ENCODE measurements around the gene EEF1E1. TPM values are rescaled to one million over a fixed set of nuclear protein-coding genes. Genes with fewer than 3 reads are reported as not detected.

The EEF1E1 gene
- total and polyA plus RNA-seq, 9 of the 15 experiments (the other 6 are each of a cell fraction or from before 2014, with no cell fraction given) = 135 to 1,355 (median 327) TPM

DNA sequence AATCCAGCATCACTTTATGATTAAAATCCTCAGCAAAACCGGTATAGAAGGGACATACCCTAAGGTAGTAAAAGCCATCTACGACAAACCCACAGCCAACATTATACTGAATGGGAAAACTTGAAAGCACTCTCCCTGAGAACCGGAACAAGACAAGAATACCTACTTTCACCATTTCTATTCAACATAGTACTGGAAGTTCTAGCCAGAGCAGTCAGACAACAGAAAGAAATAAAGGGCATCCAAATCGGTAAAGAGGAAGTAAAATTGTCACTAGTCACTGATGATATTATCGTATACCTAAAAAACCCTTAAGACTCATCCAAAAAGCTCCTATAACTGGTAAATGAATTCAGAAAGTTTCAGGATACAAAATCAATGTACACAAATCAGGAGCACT, 71.4 kb downstream of the EEF1E1 start:
- H3K4me2 ChIP-seq (ENCODE audit: insufficient read depth, low read length) = no peak overlapping the region
- TF ChIP-seq NCOA4 (IDR thresholded peaks at IDR 0.05; ENCODE audit: partially characterized antibody) (no peak), ZNF316 (IDR thresholded peaks at IDR 0.05) (no peak), CBFA2T2 (conservative IDR thresholded peaks at IDR 0.05) (no peak), NR2C1 (IDR thresholded peaks at IDR 0.05) (no peak), NR2C1 (tag; IDR thresholded peaks at IDR 0.05) (no peak), TAF9B (IDR thresholded peaks at IDR 0.05; ENCODE audit: partially characterized antibody) (no peak)
- TF ChIP-seq, protein P1, sequence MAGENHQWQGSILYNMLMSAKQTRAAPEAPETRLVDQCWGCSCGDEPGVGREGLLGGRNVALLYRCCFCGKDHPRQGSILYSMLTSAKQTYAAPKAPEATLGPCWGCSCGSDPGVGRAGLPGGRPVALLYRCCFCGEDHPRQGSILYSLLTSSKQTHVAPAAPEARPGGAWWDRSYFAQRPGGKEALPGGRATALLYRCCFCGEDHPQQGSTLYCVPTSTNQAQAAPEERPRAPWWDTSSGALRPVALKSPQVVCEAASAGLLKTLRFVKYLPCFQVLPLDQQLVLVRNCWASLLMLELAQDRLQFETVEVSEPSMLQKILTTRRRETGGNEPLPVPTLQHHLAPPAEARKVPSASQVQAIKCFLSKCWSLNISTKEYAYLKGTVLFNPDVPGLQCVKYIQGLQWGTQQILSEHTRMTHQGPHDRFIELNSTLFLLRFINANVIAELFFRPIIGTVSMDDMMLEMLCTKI (IDR thresholded peaks at IDR 0.05; ENCODE audit: partially characterized antibody) = no peak
- TF ChIP-seq, protein P2, sequence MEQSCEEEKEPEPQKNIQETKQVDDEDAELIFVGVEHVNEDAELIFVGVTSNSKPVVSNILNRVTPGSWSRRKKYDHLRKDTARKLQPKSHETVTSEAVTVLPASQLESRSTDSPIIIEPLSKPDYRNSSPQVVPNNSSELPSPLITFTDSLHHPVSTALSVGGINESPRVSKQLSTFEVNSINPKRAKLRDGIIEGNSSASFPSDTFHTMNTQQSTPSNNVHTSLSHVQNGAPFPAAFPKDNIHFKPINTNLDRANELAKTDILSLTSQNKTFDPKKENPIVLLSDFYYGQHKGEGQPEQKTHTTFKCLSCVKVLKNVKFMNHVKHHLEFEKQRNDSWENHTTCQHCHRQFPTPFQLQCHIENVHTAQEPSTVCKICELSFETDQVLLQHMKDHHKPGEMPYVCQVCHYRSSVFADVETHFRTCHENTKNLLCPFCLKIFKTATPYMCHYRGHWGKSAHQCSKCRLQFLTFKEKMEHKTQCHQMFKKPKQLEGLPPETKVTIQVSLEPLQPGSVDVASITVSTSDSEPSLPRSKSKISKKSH (CRISPR knock-in tag; IDR thresholded peaks at IDR 0.05) = no peak
- TF ChIP-seq, protein P3, sequence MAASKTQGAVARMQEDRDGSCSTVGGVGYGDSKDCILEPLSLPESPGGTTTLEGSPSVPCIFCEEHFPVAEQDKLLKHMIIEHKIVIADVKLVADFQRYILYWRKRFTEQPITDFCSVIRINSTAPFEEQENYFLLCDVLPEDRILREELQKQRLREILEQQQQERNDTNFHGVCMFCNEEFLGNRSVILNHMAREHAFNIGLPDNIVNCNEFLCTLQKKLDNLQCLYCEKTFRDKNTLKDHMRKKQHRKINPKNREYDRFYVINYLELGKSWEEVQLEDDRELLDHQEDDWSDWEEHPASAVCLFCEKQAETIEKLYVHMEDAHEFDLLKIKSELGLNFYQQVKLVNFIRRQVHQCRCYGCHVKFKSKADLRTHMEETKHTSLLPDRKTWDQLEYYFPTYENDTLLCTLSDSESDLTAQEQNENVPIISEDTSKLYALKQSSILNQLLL (CRISPR knock-in tag; IDR thresholded peaks at IDR 0.05; ENCODE audit: borderline replicate concordance) = no peak
- TF ChIP-seq, protein P4, sequence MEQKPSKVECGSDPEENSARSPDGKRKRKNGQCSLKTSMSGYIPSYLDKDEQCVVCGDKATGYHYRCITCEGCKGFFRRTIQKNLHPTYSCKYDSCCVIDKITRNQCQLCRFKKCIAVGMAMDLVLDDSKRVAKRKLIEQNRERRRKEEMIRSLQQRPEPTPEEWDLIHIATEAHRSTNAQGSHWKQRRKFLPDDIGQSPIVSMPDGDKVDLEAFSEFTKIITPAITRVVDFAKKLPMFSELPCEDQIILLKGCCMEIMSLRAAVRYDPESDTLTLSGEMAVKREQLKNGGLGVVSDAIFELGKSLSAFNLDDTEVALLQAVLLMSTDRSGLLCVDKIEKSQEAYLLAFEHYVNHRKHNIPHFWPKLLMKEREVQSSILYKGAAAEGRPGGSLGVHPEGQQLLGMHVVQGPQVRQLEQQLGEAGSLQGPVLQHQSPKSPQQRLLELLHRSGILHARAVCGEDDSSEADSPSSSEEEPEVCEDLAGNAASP (IDR thresholded peaks at IDR 0.05) = no peak
- TF ChIP-seq, protein P5, sequence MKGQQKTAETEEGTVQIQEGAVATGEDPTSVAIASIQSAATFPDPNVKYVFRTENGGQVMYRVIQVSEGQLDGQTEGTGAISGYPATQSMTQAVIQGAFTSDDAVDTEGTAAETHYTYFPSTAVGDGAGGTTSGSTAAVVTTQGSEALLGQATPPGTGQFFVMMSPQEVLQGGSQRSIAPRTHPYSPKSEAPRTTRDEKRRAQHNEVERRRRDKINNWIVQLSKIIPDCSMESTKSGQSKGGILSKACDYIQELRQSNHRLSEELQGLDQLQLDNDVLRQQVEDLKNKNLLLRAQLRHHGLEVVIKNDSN (CRISPR knock-in tag; IDR thresholded peaks at IDR 0.05) = no peak
- TF ChIP-seq, protein P6, sequence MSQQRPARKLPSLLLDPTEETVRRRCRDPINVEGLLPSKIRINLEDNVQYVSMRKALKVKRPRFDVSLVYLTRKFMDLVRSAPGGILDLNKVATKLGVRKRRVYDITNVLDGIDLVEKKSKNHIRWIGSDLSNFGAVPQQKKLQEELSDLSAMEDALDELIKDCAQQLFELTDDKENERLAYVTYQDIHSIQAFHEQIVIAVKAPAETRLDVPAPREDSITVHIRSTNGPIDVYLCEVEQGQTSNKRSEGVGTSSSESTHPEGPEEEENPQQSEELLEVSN (IDR thresholded peaks at IDR 0.05; ENCODE audit: borderline replicate concordance in 1 of 2, extremely low read depth in 1 of 2, insufficient read depth in 1 of 2, insufficient read length in 1 of 2, low read depth in 1 of 2, low read length in 1 of 2, poor library complexity in 1 of 2, severe bottlenecking in 1 of 2) = no peak
- TF ChIP-seq, protein P7, sequence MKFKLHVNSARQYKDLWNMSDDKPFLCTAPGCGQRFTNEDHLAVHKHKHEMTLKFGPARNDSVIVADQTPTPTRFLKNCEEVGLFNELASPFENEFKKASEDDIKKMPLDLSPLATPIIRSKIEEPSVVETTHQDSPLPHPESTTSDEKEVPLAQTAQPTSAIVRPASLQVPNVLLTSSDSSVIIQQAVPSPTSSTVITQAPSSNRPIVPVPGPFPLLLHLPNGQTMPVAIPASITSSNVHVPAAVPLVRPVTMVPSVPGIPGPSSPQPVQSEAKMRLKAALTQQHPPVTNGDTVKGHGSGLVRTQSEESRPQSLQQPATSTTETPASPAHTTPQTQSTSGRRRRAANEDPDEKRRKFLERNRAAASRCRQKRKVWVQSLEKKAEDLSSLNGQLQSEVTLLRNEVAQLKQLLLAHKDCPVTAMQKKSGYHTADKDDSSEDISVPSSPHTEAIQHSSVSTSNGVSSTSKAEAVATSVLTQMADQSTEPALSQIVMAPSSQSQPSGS (CRISPR knock-in tag; IDR thresholded peaks at IDR 0.05) = no peak

More for the DNA sequence above, 71.4 kb downstream of the EEF1E1 start:
- ATAC-seq (no peak), FAIRE-seq (no peak), DNase-seq (ENCODE audit: extremely low read depth in 1 of 4, low spot score in 3 of 4) (no peak)
- no peaks in the 10 kb centered on the region for H3K9me3 ChIP-seq (replicated peaks; ENCODE audit: control insufficient read depth, insufficient read depth, low read depth, low read length)
- in situ Hi-C loops (cut with MboI) (no loop called here), intact Hi-C loops (cut with micrococcal nuclease) (no loop called here)
- H3K4me1 ChIP-seq (replicated peaks in 1 of 2; ENCODE audit: control insufficient read depth in 2 of 2, insufficient read depth in 2 of 2, low read length in 2 of 2) = peaks cover 0 to 15% of the 10 kb centered on the region in 2 experiments; a peak in 3 of 5 replicates
- H3K9ac ChIP-seq (ENCODE audit: insufficient read depth in 1 of 2, low read depth in 2 of 2, low read length in 2 of 2) = no peak overlapping the region
- CTCF ChIA-PET (ENCODE audit: low intra/inter-chr PET ratio) = no interaction called here
- 69% methylated on average over 5 of the region's 5 CpGs for WGBS (ENCODE audit: insufficient coverage, low coverage, missing lambda C conversion rate)
- BruUV-seq (replicated peaks) = no TSS peak
- peaks cover 5% of the 10 kb centered on the region; the same call in 1 of the 3 replicates for H3K36me3 ChIP-seq (ENCODE audit: control insufficient read depth, insufficient read depth, low read length)
- H3K4me3 ChIP-seq = no peak overlapping the region
- no peaks in the 10 kb centered on the region; the same call in 1 of the 2 replicates for H4K20me1 ChIP-seq (replicated peaks; ENCODE audit: control insufficient read depth, insufficient read depth, low read length)
- no peaks in the 10 kb centered on the region for H3K27me3 ChIP-seq (ENCODE audit: control insufficient read depth in 2 of 2, insufficient read depth in 2 of 2, low read length in 2 of 2)
- H3K27ac ChIP-seq (ENCODE audit: extremely low read depth, low read depth, low read length) = no peak overlapping the region
- peaks cover 52% of the 10 kb centered on the region for H3K79me2 ChIP-seq (ENCODE audit: control insufficient read depth, insufficient read depth, low read length)
- H3K9me1 ChIP-seq (ENCODE audit: control insufficient read depth, insufficient read depth, low read length) = no peaks in the 10 kb centered on the region
- POLR2A ChIA-PET = interaction anchor here (0.5 kb wide), 1 partner anchor 111 kb away, joined by 3 read pairs; no protein-coding TSS in a partner anchor
- H2AFZ ChIP-seq (ENCODE audit: low read depth, low read length) = no peak overlapping the region
